Aorta (tissue), 5 donors: ENCODE data around the gene TMEM132E. TPM values are rescaled to one million over a fixed set of nuclear protein-coding genes. Genes with fewer than 3 reads are reported as not detected.

ENCODE experiments used
- ATAC-seq: fragments of 200-7000 bp; cut with Tn5 transposase; one replicate; pipeline ENCODE4 v1.9.1; 2022; ENCODE audit warnings: moderate library complexity; ENCODE audit not compliant: low FRiP score
- DNase-seq, 2 donors: peaks; one replicate each; pipeline ENCODE4 v3.0.0-alpha.2; 2020
- H3K27ac ChIP-seq, 2 donors: one replicate each; pipeline ENCODE4 v1.5.1; 2013; ENCODE audit warnings: low read length in 2 of 2, mild to moderate bottlenecking in 2 of 2, moderate library complexity in 2 of 2, control low read depth in 1 of 2, inconsistent platforms in 1 of 2, low read depth in 1 of 2
- H3K27me3 ChIP-seq, 2 donors: one replicate each; pipeline ENCODE4 v1.6.1; 2013; ENCODE audit warnings: control low read depth in 1 of 2, low read length in 1 of 2, mild to moderate bottlenecking in 1 of 2, moderate library complexity in 1 of 2; ENCODE audit not compliant: insufficient read depth in 2 of 2, control insufficient read depth in 1 of 2
- H3K36me3 ChIP-seq, 2 donors: one replicate each; pipeline ENCODE4 v1.6.1; 2013; ENCODE audit warnings: control low read depth in 1 of 2, low read length in 1 of 2, mild to moderate bottlenecking in 1 of 2; ENCODE audit not compliant: insufficient read depth in 2 of 2, control insufficient read depth in 1 of 2
- H3K4me1 ChIP-seq, 2 donors: one replicate each; pipeline ENCODE4 v1.6.1; 2013; ENCODE audit warnings: low read length in 2 of 2, control low read depth in 1 of 2, mild to moderate bottlenecking in 1 of 2, moderate library complexity in 1 of 2; ENCODE audit not compliant: insufficient read depth in 2 of 2, control insufficient read depth in 1 of 2
- H3K4me3 ChIP-seq, 2 donors: one replicate each; pipeline ENCODE4 v1.5.1; 2013; ENCODE audit warnings: low read length in 2 of 2, control low read depth in 1 of 2, mild to moderate bottlenecking in 1 of 2
- H3K9me3 ChIP-seq: one replicate; pipeline ENCODE4 v1.6.1; 2013; ENCODE audit warnings: mild to moderate bottlenecking, low read length; ENCODE audit not compliant: control insufficient read depth
- WGBS, 2 donors: extraction: QIAGEN DNeasy Blood & Tissue Kit; methylation state at CpG; one replicate each; pipeline ENCODE4 v1.1.7; 2013; 5-methylcytosine and 5-hydroxymethylcytosine counted together
- intact Hi-C, 2 donors: fragments of 100-400 bp; cut with DNase I; formaldehyde crosslinking; loops; one replicate each; pipeline versions ENCODE4 v1.14.2 to v1.15.0; 2022
- polyA plus RNA-seq, 2 donors: library from polyadenylated mRNA; stranded (reverse); fragments of 200-250 nt; gene quantifications; one replicate each; pipeline ENCODE4 v1.2.3, GENCODE V29; 2013
- total RNA-seq, 2 donors: library from RNA; stranded (reverse); fragmentation: NEBNext Ultra II Directional; extraction: Animal tissue kit (Norgen Biotek cat#: 25700); gene quantifications; one replicate each; pipeline ENCODE4 v1.2.1, GENCODE V29; 2021
- donor health status: healthy with polysubstance abuse.
- donor health status: Bipolar disorder and iron deficiency.
- donor health status: DM: no; HTN: no; CAD: no.
- donor health status: DM: no; HTN: no; CAD: no.
- donor health status: DM: yes; HTN: yes; CAD: no.

TMEM132E gene
- total and polyA plus RNA-seq, 4 donors: 0.15 to 0.36 (median 0.27) TPM

GRCh38 chr17:34603974-34604373 lies 24.6 kb downstream of the TMEM132E start:
- intact Hi-C loops: no loop called here
- no peak for DNase-seq
- no peak for ATAC-seq
- H3K36me3 ChIP-seq: no peaks in the 10 kb centered on the region
- no peak overlapping the region for H3K4me3 ChIP-seq
- no peak overlapping the region for H3K27ac ChIP-seq
- H3K4me1 ChIP-seq: no peaks in the 10 kb centered on the region
- no peaks in the 10 kb centered on the region for H3K9me3 ChIP-seq
- 92 to 93% methylated on average over 3 of the region's 3 CpGs for WGBS, 2 donors
- no peaks in the 10 kb centered on the region for H3K27me3 ChIP-seq

GRCh38 chr17:34606763-34607162 lies 27.4 kb downstream of the TMEM132E start:
- no peak overlapping the region for H3K27ac ChIP-seq
- 33 to 36% methylated on average over 5 of the region's 5 CpGs for WGBS, 2 donors
- H3K4me1 ChIP-seq: no peaks in the 10 kb centered on the region
- H3K9me3 ChIP-seq: no peaks in the 10 kb centered on the region
- H3K4me3 ChIP-seq: no peak overlapping the region
- no peaks in the 10 kb centered on the region for H3K36me3 ChIP-seq
- DNase-seq: no peak
- intact Hi-C loops: no loop called here
- ATAC-seq: no peak
- no peaks in the 10 kb centered on the region for H3K27me3 ChIP-seq

DNA sequence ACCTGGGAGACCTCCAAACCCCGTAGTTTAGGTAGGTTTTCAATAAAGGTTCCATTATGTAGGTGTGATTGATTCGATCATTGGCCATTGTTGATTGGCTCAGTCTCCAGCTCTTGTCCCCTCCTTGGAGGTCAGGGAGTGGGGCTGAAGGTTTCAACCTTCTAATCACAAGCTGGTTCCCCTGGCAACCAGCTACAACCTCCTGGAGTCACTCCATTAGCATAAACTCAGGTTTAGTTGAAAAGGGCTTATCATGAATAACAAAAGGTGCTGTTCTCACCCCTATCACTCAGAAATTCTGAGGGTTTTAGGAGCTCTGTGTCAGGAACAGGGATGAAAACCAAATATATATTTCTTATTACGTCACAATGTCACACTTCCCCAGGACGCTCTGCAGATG lies 28.5 kb downstream of the TMEM132E start:
- no peaks in the 10 kb centered on the region for H3K4me1 ChIP-seq
- no peaks in the 10 kb centered on the region for H3K36me3 ChIP-seq
- 51 to 69% methylated on average over 4 of the region's 4 CpGs for WGBS, 2 donors
- DNase-seq (no peak), ATAC-seq (no peak)
- intact Hi-C loops: no loop called here
- no peaks in the 10 kb centered on the region for H3K9me3 ChIP-seq
- H3K27me3 ChIP-seq: no peaks in the 10 kb centered on the region
- H3K27ac ChIP-seq: no peak overlapping the region
- H3K4me3 ChIP-seq: no peak overlapping the region

GRCh38 chr17:34609210-34609609 lies 29.8 kb downstream of the TMEM132E start:
- H3K9me3 ChIP-seq: no peaks in the 10 kb centered on the region
- intact Hi-C loops: no loop called here
- ATAC-seq: no peak
- no peaks in the 10 kb centered on the region for H3K4me1 ChIP-seq
- 56 to 58% methylated on average over 5 of the region's 5 CpGs for WGBS, 2 donors
- DNase-seq: no peak
- H3K4me3 ChIP-seq: no peak overlapping the region
- no peaks in the 10 kb centered on the region for H3K27me3 ChIP-seq
- H3K36me3 ChIP-seq: no peaks in the 10 kb centered on the region
- no peak overlapping the region for H3K27ac ChIP-seq

- whole genome bisulfite sequencing, 2 donors: 28 to 42% methylated on average over 5 of the region's 5 CpGs
- Histone ChIP-seq H3K4me1 (no peaks in the 10 kb centered on the region), H3K36me3 (no peaks in the 10 kb centered on the region), H3K27me3 (no peaks in the 10 kb centered on the region), H3K27ac (no peak overlapping the region), H3K9me3 (no peaks in the 10 kb centered on the region), H3K4me3 (no peak overlapping the region)
- intact Hi-C loops: no loop called here
- no peak for DNase-seq
- no peak for ATAC-seq
Observed at GRCh38 chr17:34610039-34610438, 30.7 kb downstream of the TMEM132E start.

DNA sequence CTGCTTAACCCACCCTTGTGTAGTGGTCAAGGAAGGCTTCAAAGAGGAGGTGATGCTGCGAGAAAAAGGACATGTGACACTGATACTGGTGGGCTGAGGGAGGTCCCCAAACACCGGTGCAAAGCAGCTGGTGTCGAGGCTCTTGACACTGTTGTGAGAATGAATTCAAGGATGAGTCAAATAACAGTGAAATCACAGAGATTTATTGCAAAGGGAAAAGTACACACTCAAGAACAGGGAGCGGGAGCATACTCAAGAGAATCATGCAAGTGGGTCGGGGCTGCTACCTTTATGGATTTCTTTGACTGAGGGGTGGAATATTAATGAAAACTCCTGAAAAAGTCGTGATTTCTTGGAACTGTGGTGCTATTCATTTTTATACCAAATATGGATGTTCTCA lies 31.1 kb downstream of the TMEM132E start:
- WGBS, 2 donors: 64 to 73% methylated on average over 6 of the region's 6 CpGs
- DNase-seq: no peak
- Histone ChIP-seq H3K4me3 (no peak overlapping the region), H3K27me3 (no peaks in the 10 kb centered on the region), H3K4me1 (no peaks in the 10 kb centered on the region), H3K27ac (no peak overlapping the region), H3K9me3 (no peaks in the 10 kb centered on the region), H3K36me3 (no peaks in the 10 kb centered on the region)
- ATAC-seq: no peak
- intact Hi-C loops: no loop called here

- Histone ChIP-seq H3K4me1 (no peaks in the 10 kb centered on the region), H3K4me3 (no peak overlapping the region), H3K27ac (no peak overlapping the region), H3K36me3 (no peaks in the 10 kb centered on the region), H3K27me3 (no peaks in the 10 kb centered on the region), H3K9me3 (no peaks in the 10 kb centered on the region)
- 40 to 43% methylated on average over 18 to 19 of the region's 19 CpGs for WGBS, 2 donors
- ATAC-seq (no peak), DNase-seq (no peak)
- intact Hi-C loops: no loop called here
Observed at GRCh38 chr17:34613064-34614019, 34.0 kb downstream of the TMEM132E start.

DNA sequence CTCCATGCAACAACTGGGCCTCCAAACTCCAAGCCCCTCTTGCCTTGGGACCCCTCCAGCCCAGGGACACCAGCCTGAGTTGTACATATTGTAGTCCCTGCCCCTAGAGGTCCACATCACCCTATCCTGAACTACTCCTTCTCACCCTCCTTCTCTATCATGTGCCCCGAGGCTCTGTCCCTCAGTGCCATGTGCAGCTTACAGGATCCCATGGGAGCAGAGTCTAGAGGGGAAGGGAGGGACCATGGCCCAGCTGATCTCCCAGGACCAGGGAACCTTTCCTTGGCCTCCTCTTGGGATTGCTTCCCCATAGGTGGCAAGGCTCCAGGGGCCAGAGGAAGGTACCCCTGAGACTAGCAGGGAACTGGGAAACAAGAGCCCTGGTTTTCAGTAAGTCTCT lies 35.3 kb downstream of the TMEM132E start:
- DNase-seq (no peak), ATAC-seq (no peak)
- Histone ChIP-seq H3K4me1 (no peaks in the 10 kb centered on the region), H3K36me3 (no peaks in the 10 kb centered on the region), H3K27me3 (no peaks in the 10 kb centered on the region), H3K4me3 (no peak overlapping the region), H3K27ac (no peak overlapping the region), H3K9me3 (no peaks in the 10 kb centered on the region)
- intact Hi-C loops: no loop called here
- WGBS, 2 donors: 30% methylated on average over 1 of the region's 1 CpG

GRCh38 chr17:34615326-34615725 lies 35.9 kb downstream of the TMEM132E start:
- Histone ChIP-seq H3K4me3 (no peak overlapping the region), H3K4me1 (no peaks in the 10 kb centered on the region), H3K27me3 (no peaks in the 10 kb centered on the region), H3K36me3 (no peaks in the 10 kb centered on the region), H3K27ac (no peak overlapping the region), H3K9me3 (no peaks in the 10 kb centered on the region)
- intact Hi-C loops: no loop called here
- ATAC-seq (no peak), DNase-seq (no peak)
- WGBS, 2 donors: 50 to 51% methylated on average over 3 of the region's 3 CpGs
